ENCODE measurements around the gene GPR78.
A peak's percentile ranks its signal among the peaks of the same experiment; 100 is the strongest.

GPR78 gene

DNA sequence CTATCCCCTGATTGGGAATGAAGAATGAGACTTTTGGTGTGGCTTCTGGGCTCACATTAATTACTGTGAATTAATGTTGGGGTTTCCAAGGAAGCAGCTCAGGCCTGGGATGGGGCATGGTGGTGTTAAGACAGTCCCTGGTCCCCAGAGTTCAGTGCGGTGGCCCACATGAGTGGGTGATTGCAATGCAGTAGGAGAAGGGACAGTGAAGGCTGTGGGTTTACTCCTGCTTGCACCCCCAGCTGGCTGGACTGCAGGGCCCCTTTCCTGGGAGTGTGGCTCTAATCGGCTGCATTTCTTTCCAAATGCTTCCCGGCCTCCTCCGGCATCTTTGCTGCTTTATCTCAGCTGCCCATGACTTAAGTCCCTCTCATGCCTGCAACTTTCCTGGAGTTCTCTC, 28.2 kb upstream of the GPR78 start:
- H3K79me1 ChIP-seq (ENCODE audit: low read length), result no peaks in the 10 kb centered on the region
- no peak overlapping the region for H2BK5ac ChIP-seq (ENCODE audit: low read length)
- H3K36me3 ChIP-seq (ENCODE audit: control insufficient read depth, insufficient read depth, low read length), result no peaks in the 10 kb centered on the region
- H2BK15ac ChIP-seq (replicated peaks; ENCODE audit: low read depth), result no peak overlapping the region
- no peaks in the 10 kb centered on the region for H3K4me1 ChIP-seq (ENCODE audit: control insufficient read depth, low read depth, low read length)
- H3K27ac ChIP-seq (ENCODE audit: low read depth, low read length), result no peak overlapping the region
- no peak overlapping the region for H3K18ac ChIP-seq (ENCODE audit: low read length)
- H3K56ac ChIP-seq (ENCODE audit: low read length), result no peak overlapping the region
- H3K9ac ChIP-seq (ENCODE audit: low read length), result no peak overlapping the region
- no peak overlapping the region for H3K23ac ChIP-seq (ENCODE audit: low read length)
- no peak for DNase-seq
- H4K8ac ChIP-seq (ENCODE audit: low read depth, low read length), result no peak overlapping the region
- no peak overlapping the region for H3K4ac ChIP-seq (ENCODE audit: low read depth, low read length)
- H3K4me3 ChIP-seq (ENCODE audit: low read length), result no peak overlapping the region
- no peak overlapping the region for H2BK120ac ChIP-seq (ENCODE audit: low read depth, low read length)
- H3K27me3 ChIP-seq (ENCODE audit: insufficient read depth, low read length, poor library complexity), result no peaks in the 10 kb centered on the region
- no peak overlapping the region for H2AK5ac ChIP-seq (ENCODE audit: low read length)
- H3K4me2 ChIP-seq (ENCODE audit: low read length), result no peak overlapping the region
- H3K79me2 ChIP-seq (ENCODE audit: control insufficient read depth, insufficient read depth, low read length), result no peaks in the 10 kb centered on the region
- no CpG with 5 or more reads among the region's 4 CpGs for WGBS (ENCODE audit: extremely low coverage, insufficient coverage, low lambda C conversion rate)
- no peak overlapping the region for H4K5ac ChIP-seq (ENCODE audit: low read length)

DNA sequence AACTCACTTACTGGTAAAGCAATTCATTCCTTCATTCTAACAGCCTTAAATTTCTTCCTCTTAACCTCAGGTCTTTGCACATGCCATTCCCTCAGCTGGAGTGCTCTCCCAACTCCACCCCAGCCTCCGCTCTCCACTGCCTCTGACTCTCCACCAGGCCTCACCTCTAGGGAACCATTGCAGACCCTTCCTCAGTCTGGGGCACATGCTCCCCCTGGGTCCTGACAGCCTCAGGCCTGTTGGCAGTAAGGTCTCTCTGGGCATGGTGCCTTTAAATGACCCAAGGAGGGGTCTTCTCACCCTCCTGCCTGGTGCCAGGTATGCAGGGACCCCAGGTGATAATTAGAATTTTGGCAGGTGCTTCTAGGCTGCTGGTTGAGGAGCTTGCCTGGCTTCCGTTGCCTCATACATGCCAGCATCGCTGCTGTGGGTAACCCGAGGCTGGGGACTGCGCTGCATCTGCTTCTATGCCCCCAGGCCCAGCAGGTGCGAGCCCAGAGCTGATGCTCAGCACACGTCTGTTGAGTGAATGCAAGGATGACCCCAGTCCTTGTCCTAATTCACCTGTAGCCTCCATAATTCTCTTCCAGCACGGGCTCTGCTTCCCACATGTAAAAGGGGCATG, 27.5 kb upstream of the GPR78 start:
- Histone ChIP-seq H2AK5ac (ENCODE audit: low read length) (no peak overlapping the region), H3K79me1 (ENCODE audit: low read length) (no peaks in the 10 kb centered on the region), H3K4me1 (ENCODE audit: control insufficient read depth, low read depth, low read length) (no peaks in the 10 kb centered on the region), H3K36me3 (ENCODE audit: control insufficient read depth, insufficient read depth, low read length) (no peaks in the 10 kb centered on the region), H3K79me2 (ENCODE audit: control insufficient read depth, insufficient read depth, low read length) (no peaks in the 10 kb centered on the region), H2BK120ac (ENCODE audit: low read depth, low read length) (no peak overlapping the region), H2BK5ac (ENCODE audit: low read length) (no peak overlapping the region), H3K18ac (ENCODE audit: low read length) (no peak overlapping the region), H3K4ac (ENCODE audit: low read depth, low read length) (no peak overlapping the region), H3K23ac (ENCODE audit: low read length) (no peak overlapping the region), H3K56ac (ENCODE audit: low read length) (peak overlapping the region; percentile 19), H4K5ac (ENCODE audit: low read length) (no peak overlapping the region), H3K27me3 (ENCODE audit: insufficient read depth, low read length, poor library complexity) (no peaks in the 10 kb centered on the region), H4K8ac (ENCODE audit: low read depth, low read length) (no peak overlapping the region), H2BK15ac (replicated peaks; ENCODE audit: low read depth) (no peak overlapping the region), H3K27ac (ENCODE audit: low read depth, low read length) (no peak overlapping the region), H3K9ac (ENCODE audit: low read length) (no peak overlapping the region), H3K4me2 (ENCODE audit: low read length) (no peak overlapping the region), H3K4me3 (ENCODE audit: low read length) (no peak overlapping the region)
- no CpG with 5 or more reads among the region's 8 CpGs for WGBS (ENCODE audit: extremely low coverage, insufficient coverage, low lambda C conversion rate)
- DNase-seq, result no peak

DNA sequence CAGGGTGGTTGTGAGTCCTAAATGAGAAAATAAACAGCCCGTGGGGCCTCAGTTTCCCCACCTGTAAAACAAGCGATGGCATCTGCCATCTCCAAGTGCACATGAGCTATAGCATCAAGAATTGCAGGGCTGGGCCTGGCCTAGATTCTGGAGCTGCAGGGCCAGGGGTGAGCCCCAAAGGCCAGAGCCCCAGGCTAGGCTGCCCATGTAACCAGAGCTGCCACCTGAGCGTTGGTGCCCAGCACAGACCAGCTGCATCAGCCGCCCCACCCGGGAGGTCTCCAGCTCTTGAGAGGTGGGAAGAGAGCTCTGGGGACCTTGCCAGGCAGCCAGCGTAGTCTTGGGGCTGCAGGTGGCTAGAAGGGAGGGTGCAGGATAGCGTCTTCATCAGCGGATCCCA, 27.0 kb upstream of the GPR78 start:
- H2BK15ac ChIP-seq (replicated peaks; ENCODE audit: low read depth), result no peak overlapping the region
- DNase-seq, result no peak
- no peaks in the 10 kb centered on the region for H3K79me1 ChIP-seq (ENCODE audit: low read length)
- H3K23ac ChIP-seq (ENCODE audit: low read length), result no peak overlapping the region
- no peak overlapping the region for H4K8ac ChIP-seq (ENCODE audit: low read depth, low read length)
- H3K27me3 ChIP-seq (ENCODE audit: insufficient read depth, low read length, poor library complexity), result no peaks in the 10 kb centered on the region
- H3K27ac ChIP-seq (ENCODE audit: low read depth, low read length), result no peak overlapping the region
- peak overlapping the region; percentile 42 for H3K56ac ChIP-seq (ENCODE audit: low read length)
- no peak overlapping the region for H3K4me2 ChIP-seq (ENCODE audit: low read length)
- H3K36me3 ChIP-seq (ENCODE audit: control insufficient read depth, insufficient read depth, low read length), result no peaks in the 10 kb centered on the region
- WGBS (ENCODE audit: extremely low coverage, insufficient coverage, low lambda C conversion rate), result no CpG with 5 or more reads among the region's 8 CpGs
- H3K4ac ChIP-seq (ENCODE audit: low read depth, low read length), result no peak overlapping the region
- H3K4me3 ChIP-seq (ENCODE audit: low read length), result no peak overlapping the region
- no peaks in the 10 kb centered on the region for H3K4me1 ChIP-seq (ENCODE audit: control insufficient read depth, low read depth, low read length)
- H3K9ac ChIP-seq (ENCODE audit: low read length), result no peak overlapping the region
- H3K18ac ChIP-seq (ENCODE audit: low read length), result no peak overlapping the region
- H3K79me2 ChIP-seq (ENCODE audit: control insufficient read depth, insufficient read depth, low read length), result no peaks in the 10 kb centered on the region
- no peak overlapping the region for H2BK5ac ChIP-seq (ENCODE audit: low read length)
- H4K5ac ChIP-seq (ENCODE audit: low read length), result no peak overlapping the region
- no peak overlapping the region for H2BK120ac ChIP-seq (ENCODE audit: low read depth, low read length)
- H2AK5ac ChIP-seq (ENCODE audit: low read length), result no peak overlapping the region

DNA sequence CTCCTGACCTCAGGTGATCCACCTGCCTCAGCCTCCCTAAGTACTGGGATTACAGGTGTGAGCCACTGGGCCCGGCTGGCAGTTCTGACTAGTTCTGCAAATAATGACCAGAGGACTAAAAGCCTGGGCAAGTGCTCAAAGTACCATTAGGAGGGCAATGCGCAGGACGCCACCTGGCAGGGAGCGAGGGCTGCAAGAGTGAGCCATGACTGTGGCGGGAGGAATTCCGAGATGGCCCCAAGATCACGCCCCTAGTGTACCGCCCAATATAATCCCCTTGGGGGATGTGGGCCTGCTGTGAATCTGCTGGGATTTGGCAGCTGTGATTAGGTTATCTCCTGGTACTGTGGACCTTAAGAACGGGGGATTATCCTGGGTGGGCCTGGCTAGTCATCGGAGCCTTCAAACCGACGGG, 26.2 kb upstream of the GPR78 start:
- Histone ChIP-seq H2BK120ac (ENCODE audit: low read depth, low read length) (no peak overlapping the region), H3K9ac (ENCODE audit: low read length) (no peak overlapping the region), H3K4me3 (ENCODE audit: low read length) (no peak overlapping the region), H3K18ac (ENCODE audit: low read length) (no peak overlapping the region), H2BK5ac (ENCODE audit: low read length) (no peak overlapping the region), H3K4ac (ENCODE audit: low read depth, low read length) (no peak overlapping the region), H2AK5ac (ENCODE audit: low read length) (no peak overlapping the region), H3K36me3 (ENCODE audit: control insufficient read depth, insufficient read depth, low read length) (no peaks in the 10 kb centered on the region), H3K23ac (ENCODE audit: low read length) (no peak overlapping the region), H3K27ac (ENCODE audit: low read depth, low read length) (no peak overlapping the region), H4K8ac (ENCODE audit: low read depth, low read length) (no peak overlapping the region), H2BK15ac (replicated peaks; ENCODE audit: low read depth) (no peak overlapping the region), H3K4me1 (ENCODE audit: control insufficient read depth, low read depth, low read length) (peaks cover under 1% of the 10 kb centered on the region), H3K79me1 (ENCODE audit: low read length) (no peaks in the 10 kb centered on the region), H3K4me2 (ENCODE audit: low read length) (no peak overlapping the region), H3K56ac (ENCODE audit: low read length) (peak overlapping the region; percentile 49), H4K5ac (ENCODE audit: low read length) (no peak overlapping the region), H3K79me2 (ENCODE audit: control insufficient read depth, insufficient read depth, low read length) (no peaks in the 10 kb centered on the region), H3K27me3 (ENCODE audit: insufficient read depth, low read length, poor library complexity) (no peaks in the 10 kb centered on the region)
- DNase-seq, result peak; percentile 57
- no CpG with 5 or more reads among the region's 12 CpGs for WGBS (ENCODE audit: extremely low coverage, insufficient coverage, low lambda C conversion rate)

DNA sequence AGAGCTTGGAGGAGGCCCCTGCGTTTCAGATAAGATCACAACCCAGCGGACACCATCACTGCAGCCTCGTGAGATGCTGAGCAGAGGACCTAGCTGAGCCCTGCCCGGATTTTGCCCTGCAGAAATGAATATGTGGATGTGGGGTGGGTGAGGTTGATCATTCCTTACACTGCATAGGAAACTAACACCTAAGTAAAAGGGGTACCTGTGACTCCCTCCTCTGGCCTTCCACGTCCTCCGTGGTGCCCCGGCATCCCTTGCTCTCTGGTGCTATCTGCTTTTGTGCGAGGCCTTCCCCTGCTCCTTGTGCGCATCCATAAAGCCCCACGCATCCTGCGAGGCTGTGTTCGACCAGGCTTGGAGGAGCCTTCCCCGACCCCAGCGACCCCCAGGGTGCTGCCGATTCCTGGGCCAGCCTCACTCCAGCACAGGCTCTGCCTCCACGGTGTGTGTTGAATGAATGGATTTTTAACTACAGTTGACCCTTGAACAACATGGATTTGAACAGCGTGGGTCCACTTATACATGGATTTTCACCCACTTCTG, 25.6 kb upstream of the GPR78 start:
- Histone ChIP-seq H3K36me3 (ENCODE audit: control insufficient read depth, insufficient read depth, low read length) (no peaks in the 10 kb centered on the region), H3K4me2 (ENCODE audit: low read length) (no peak overlapping the region)
- DNase-seq, result no peak

DNA sequence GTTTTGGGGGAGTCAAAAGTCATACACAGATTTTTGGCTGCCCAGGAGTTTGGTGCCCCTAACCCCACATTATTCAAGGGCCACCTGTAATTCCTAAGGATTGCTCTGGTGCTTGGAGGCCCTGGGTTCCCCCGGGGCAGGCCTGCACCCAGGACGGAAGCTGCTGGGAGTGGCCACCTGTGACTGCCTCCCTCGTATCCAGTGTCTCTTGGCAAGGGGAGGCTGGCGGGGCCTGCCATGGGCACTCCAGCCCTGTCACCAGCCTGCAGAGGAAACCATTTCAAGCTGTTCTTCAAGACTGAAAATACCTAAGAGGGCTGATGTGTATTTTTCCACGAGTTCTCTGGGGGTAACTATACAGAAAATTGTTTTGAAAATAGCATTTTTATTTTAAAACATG, 24.5 kb upstream of the GPR78 start:
- no peaks in the 10 kb centered on the region for H3K27me3 ChIP-seq (ENCODE audit: insufficient read depth, low read length, poor library complexity)
- no peak overlapping the region for H3K23ac ChIP-seq (ENCODE audit: low read length)
- H3K36me3 ChIP-seq (ENCODE audit: control insufficient read depth, insufficient read depth, low read length), result no peaks in the 10 kb centered on the region
- no peaks in the 10 kb centered on the region for H3K79me1 ChIP-seq (ENCODE audit: low read length)
- H4K5ac ChIP-seq (ENCODE audit: low read length), result no peak overlapping the region
- no peak overlapping the region for H3K27ac ChIP-seq (ENCODE audit: low read depth, low read length)
- no peak overlapping the region for H3K18ac ChIP-seq (ENCODE audit: low read length)
- H3K56ac ChIP-seq (ENCODE audit: low read length), result no peak overlapping the region
- no peak overlapping the region for H2BK15ac ChIP-seq (replicated peaks; ENCODE audit: low read depth)
- H3K4me1 ChIP-seq (ENCODE audit: control insufficient read depth, low read depth, low read length), result peaks cover 10% of the 10 kb centered on the region
- H3K4ac ChIP-seq (ENCODE audit: low read depth, low read length), result no peak overlapping the region
- WGBS (ENCODE audit: extremely low coverage, insufficient coverage, low lambda C conversion rate), result no CpG with 5 or more reads among the region's 5 CpGs
- no peak for DNase-seq
- no peaks in the 10 kb centered on the region for H3K79me2 ChIP-seq (ENCODE audit: control insufficient read depth, insufficient read depth, low read length)
- H3K9ac ChIP-seq (ENCODE audit: low read length), result no peak overlapping the region
- H3K4me3 ChIP-seq (ENCODE audit: low read length), result no peak overlapping the region
- H3K4me2 ChIP-seq (ENCODE audit: low read length), result no peak overlapping the region
- H2BK120ac ChIP-seq (ENCODE audit: low read depth, low read length), result no peak overlapping the region
- H2BK5ac ChIP-seq (ENCODE audit: low read length), result no peak overlapping the region
- no peak overlapping the region for H2AK5ac ChIP-seq (ENCODE audit: low read length)
- no peak overlapping the region for H4K8ac ChIP-seq (ENCODE audit: low read depth, low read length)

More for the DNA sequence above, 25.6 kb upstream of the GPR78 start:
- Histone ChIP-seq H3K4me3 (ENCODE audit: low read length) (no peak overlapping the region), H2BK120ac (ENCODE audit: low read depth, low read length) (no peak overlapping the region), H2BK5ac (ENCODE audit: low read length) (no peak overlapping the region), H3K27ac (ENCODE audit: low read depth, low read length) (no peak overlapping the region), H3K79me1 (ENCODE audit: low read length) (no peaks in the 10 kb centered on the region), H2BK15ac (replicated peaks; ENCODE audit: low read depth) (no peak overlapping the region), H3K9ac (ENCODE audit: low read length) (no peak overlapping the region), H3K27me3 (ENCODE audit: insufficient read depth, low read length, poor library complexity) (no peaks in the 10 kb centered on the region), H2AK5ac (ENCODE audit: low read length) (no peak overlapping the region), H3K79me2 (ENCODE audit: control insufficient read depth, insufficient read depth, low read length) (no peaks in the 10 kb centered on the region), H3K4me1 (ENCODE audit: control insufficient read depth, low read depth, low read length) (peaks cover 5% of the 10 kb centered on the region), H3K56ac (ENCODE audit: low read length) (peak overlapping the region; percentile 6), H3K23ac (ENCODE audit: low read length) (no peak overlapping the region), H4K5ac (ENCODE audit: low read length) (no peak overlapping the region), H3K18ac (ENCODE audit: low read length) (no peak overlapping the region), H4K8ac (ENCODE audit: low read depth, low read length) (no peak overlapping the region), H3K4ac (ENCODE audit: low read depth, low read length) (no peak overlapping the region)
- WGBS (ENCODE audit: extremely low coverage, insufficient coverage, low lambda C conversion rate), result no CpG with 5 or more reads among the region's 17 CpGs
